GM18868 (cell line): ENCODE data around the gene WDR45B.

Source experiments
- ATAC-seq: cut with Tn5 transposase; IDR thresholded peaks from one replicate; pipeline ENCODE4 v1.9.1; 2021; ENCODE audit warnings: mild to moderate bottlenecking, moderate library complexity; ENCODE audit not compliant: unreplicated experiment

WDR45B gene

GRCh38 chr17:82602986-82603710 lies 45.1 kb downstream of the WDR45B start:
- no peak for ATAC-seq

GRCh38 chr17:82602487-82602886 lies 45.8 kb downstream of the WDR45B start:
- no peak for ATAC-seq

- ATAC-seq: no peak
Measured at GRCh38 chr17:82601447-82602000, 46.7 kb downstream of the WDR45B start.

GRCh38 chr17:82600731-82601446 lies 47.4 kb downstream of the WDR45B start:
- no peak for ATAC-seq

DNA sequence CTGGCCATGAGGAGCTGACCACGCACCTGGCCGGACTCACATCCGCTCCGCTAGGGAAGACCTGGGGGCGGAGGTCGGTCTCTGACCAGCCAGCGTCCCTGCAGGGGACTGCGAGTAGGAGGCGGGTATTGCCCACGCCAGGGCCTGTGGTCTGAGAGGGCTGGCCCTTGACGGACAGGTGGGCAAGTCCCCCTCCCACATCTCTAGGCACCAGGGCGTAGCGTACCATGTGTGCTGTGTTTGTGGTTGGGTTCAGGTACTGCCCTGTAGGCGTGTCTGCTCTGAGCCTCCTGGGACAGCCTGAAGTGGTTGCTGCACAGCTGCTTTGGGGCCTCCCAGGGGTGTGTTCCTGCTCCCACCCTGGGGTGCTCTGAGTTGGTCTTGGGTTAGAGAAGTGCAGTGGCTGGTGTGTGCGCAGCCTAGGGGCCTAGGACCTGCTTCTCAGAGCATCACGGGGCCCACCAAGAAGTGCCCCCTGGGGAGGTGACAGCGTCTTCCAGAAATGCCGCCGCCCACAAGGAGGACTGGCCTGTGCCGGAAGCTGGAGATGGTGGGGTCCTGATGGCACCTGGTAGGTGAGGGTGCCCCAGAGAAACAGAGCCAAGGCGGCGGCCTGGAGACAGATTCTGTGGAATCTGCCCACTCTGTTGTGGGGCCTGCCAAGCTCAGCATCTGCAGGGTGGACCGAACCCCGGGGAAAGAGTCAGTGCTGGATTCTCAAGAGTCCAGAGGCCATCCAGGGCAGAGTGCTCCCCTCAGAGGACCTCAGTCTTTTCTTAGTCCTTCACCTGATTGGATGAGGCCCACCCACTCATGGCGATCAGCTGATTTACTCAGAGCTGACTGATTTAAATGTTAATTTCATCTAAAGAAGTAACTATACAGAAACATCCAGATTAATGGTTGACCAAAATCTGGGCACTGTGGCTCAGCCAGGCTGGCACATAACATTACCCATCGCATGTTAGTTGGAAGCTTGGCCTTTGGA lies 48.3 kb downstream of the WDR45B start:
- no peak for ATAC-seq

GRCh38 chr17:82598256-82599119 lies 49.8 kb downstream of the WDR45B start:
- no peak for ATAC-seq

DNA sequence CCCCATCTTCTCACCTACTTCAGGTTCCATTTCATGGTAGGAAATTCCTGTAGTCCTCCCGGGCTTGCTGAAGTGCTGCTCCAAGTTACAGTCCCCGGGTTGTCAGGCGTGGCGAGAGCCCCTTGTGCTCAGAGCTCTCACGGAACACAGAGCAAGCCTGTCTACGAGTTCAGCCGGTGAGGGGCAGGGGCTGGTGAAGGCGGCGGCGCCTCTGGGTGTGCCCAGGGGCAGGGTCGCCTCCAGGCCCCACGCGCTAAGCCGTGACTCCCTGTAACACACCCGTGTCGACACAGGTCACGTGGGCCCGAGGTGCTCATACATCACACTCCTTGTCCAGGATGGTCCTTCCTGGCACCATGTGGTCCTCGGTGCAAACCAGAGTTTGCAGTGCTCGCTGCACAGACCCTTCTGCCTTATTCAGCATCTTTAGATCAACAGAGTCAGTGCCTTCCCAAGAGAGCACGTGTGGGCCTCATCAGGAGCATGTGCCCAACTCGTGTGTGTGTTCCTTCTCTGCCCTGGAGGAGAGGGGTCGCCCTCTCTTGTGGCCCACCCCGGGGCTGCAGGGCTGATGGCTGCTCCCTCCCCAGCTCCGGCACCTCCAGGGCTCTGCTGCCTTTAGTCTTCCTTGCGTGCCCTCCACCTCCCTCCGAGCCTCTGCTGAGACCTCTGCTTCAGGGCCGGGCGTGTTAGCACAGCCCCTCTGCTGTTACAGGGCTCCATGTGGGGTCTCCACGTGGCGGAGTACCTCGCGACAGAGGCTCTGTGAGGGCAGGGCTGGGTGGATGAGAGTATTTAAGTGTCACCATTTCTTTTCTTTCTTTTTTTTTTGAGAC lies 51.2 kb downstream of the WDR45B start:
- ATAC-seq: no peak

DNA sequence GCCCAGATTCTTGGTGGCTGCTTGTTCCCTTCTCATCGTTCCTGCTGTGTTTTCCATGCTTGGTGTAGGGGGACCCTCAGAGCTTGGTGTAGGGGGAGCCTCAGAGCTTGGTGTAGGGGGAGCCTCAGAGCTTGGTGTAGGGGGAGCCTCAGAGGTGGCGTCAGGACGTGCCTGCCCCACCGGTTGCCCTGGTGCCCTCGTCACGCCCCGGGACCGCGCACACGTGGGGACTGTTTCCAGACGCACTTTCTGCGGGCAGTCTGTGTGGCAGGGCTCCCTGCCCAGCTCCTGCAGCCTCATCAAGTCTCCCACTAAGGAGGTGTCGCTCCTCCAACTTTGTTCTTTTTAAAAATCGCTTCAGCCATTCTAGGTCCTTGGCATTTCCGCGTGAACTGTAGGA lies 51.9 kb downstream of the WDR45B start:
- no peak for ATAC-seq

DNA sequence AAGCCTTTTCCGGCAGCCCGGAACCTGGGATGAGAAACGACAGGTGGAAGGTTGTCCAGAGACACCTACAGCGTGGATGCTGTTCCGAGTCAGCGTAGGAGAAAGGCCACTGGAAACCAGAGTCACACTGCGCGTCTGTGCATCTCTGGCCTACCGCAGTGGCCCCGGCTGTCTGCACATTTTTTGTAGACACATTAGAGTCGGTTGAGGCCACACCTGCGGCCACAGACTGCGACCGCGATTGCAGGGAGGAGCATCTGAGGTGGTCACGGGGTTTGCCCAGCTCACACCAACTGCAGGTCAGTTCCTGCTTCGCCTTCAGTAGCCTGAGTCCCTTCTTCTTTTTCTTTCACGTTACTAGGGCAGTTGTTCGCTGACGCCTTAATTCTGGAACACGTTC lies 52.4 kb downstream of the WDR45B start:
- no peak for ATAC-seq

- ATAC-seq: no peak
Measured at GRCh38 chr17:82594571-82594970, 53.7 kb downstream of the WDR45B start.

GRCh38 chr17:82593590-82594087 lies 54.6 kb downstream of the WDR45B start:
- no peak for ATAC-seq

DNA sequence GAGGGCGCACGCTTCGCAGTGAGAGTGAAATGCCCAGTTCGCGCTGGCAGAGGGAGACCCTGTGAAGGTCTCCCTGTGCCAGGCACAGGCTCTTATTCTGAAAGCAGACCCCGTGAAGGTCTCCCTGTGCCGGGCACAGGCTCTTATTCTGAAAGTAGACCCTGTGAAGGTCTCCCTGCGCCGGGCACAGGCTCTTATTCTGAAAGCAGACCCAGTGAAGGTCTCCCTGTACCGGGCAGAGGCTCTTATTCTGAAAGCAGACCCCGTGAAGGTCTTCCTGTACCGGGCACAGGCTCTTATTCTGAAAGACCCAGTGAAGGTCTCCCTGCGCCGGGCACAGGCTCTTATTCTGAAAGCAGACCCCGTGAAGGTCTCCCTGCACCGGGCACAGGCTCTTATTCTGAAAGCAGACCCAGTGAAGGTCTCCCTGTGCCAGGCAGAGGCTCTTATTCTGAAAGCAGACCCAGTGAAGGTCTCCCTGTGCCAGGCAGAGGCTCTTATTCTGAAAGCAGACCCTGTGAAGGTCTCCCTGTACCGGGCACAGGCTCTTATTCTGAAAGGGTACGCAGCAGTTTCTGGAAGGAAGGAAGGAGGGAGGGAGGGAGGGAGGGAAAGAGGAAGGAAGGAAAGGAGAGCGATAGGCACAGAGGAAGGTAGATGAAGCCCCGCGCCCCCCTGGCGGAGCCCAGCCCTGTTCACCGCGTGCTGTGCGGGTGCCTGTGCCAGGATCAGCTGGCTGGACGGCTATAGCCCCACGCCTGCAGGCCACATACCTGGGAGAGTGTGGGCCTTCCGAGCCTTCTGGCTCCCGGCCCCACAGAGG lies 55.3 kb downstream of the WDR45B start:
- no peak for ATAC-seq

DNA sequence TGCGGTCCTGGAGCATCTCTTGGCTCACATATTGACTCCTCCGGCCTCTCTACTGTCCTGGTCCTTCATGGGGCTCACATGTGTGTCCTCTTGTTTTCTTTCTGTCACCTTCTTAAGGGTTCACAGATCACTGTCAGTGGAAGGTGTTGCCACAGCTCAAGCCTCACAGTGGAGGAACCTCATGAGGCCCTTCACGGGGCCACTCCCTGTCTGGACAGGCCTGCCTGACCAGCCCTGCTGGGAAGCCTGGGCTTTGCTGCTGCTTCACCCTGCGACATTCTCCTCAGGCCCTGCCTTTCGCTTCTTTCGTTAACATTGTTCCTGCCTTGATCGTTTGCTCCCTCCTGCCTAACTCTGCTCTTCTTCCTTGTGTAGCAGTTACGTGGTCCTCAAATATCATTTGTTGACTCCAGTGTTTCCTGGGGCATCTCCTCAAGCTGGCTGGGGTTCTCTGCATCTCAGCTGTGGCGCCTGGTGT lies 55.9 kb downstream of the WDR45B start:
- ATAC-seq: no peak

DNA sequence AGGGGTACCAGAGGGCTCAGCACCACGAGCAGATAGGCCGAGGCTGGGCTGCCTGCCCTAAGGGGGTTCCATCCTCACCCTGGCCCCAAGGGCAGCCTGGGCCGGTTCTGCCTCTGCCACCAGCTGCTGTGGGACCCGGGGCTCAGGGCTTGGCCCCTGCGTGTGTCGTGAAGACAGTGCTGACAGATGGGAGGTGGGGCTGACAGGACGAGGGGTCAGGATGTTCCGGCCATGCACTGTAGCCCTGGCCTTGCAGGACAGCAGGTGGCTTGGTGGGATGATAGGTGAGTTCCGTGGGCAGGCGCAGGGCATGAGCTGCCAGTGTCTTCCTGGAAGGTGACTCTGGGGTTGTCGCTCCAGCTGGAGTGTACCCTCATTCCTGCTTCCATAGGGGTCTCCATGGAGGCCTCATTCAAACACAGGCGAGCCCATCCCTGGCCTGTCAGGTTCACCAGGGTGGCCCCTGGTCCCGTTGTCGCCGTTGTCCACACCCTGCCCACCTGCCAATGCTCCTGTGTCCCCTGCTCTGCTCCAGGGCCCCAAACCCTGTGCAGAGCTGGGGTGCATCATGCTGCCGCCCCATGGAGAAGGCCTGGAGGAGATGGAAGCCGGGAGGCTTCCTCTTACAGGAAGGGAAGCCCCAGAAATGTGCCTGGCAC lies 57.2 kb downstream of the WDR45B start:
- no peak for ATAC-seq

- ATAC-seq: no peak
Measured at GRCh38 chr17:82590216-82590615, 58.0 kb downstream of the WDR45B start.

DNA sequence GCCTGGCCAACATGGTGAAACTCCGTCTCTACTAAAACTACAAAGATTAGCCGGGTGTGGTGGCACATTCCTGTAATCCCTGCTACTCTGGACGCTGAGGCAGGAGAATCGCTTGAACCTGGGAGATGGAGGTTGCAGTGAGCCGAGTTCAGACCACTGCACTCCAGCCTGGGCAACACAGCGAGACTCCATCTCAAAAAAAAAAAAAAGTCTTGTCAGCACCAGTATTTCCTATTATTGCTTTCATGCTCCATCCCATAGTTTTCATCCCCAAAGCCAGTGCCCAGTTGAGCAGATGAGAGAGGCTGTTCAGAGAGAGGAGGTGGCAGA lies 58.4 kb downstream of the WDR45B start:
- no peak for ATAC-seq

DNA sequence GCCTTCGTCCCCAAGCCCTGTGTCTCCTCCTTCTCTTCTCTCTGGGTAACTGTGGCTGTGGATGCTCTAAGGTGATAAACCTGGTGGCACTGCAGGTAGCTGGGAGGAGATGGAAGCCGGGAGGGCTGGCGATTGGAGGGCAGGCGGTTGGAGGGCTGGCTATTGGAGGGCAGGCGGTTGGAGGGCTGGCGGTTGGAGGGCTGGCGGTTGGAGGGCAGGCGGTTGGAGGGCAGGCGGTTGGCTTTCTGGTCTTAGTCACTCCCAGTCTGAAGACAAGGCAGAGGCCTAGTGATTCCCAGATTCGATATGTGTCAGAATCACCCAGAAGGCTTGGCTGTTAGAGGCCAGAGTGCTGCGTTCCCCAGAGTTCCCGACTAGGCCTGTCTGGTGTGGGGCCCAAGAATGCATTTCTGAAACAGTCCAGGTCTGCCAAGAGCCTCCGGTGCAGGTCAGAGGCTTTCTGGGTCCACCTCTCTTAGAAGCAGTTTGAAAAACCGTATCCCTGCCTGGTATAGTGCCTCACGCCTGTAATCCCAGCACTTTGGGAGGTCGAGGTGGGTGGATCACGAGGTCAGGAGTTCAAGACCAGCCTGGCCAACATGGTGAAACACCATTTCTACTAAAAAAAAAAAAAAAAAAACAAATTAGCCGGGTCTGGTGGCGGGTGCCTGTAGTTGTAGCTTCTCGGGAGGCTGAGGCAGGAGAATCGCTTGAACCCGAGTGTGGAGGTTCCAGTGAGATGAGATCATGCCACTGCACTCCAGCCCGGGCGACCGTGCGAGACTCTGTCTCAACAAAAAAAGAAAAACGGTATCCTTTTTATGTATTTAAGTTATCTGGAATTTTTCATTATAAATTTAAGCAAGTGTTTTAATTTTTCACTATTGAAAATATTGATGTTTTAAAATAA lies 59.7 kb downstream of the WDR45B start:
- no peak for ATAC-seq
